GM12892 (cell line): Measurements from ENCODE around the gene ELF5.

ENCODE experiments used
- POLR2A ChIP-seq: IDR thresholded peaks from 2 replicates; pipeline ENCODE4 v1.6.1; 2011; ENCODE audit warnings: low read depth, low read length, control low read depth
- POLR2AphosphoS5 ChIP-seq: IDR thresholded peaks from 2 replicates; pipeline ENCODE4 v1.6.1; 2011; ENCODE audit warnings: low read depth, low read length, control low read depth
- TAF1 ChIP-seq: IDR thresholded peaks from 2 replicates; pipeline ENCODE4 v1.6.1; 2011; ENCODE audit warnings: low read depth, mild to moderate bottlenecking, control low read depth, low read length, borderline replicate concordance

- TF ChIP-seq POLR2A (no peak), TAF1 (no peak), POLR2AphosphoS5 (no peak)
Measured at GRCh38 chr11:34473603-34474169, 39.9 kb downstream of the ELF5 start.
